Measurements from ENCODE around the gene PTPRN2. TPM values are rescaled to one million over a fixed set of nuclear protein-coding genes. Genes with fewer than 3 reads are reported as not detected.

PTPRN2 gene
- total and polyA plus RNA-seq, 9 of the 15 experiments (the other 6 are each of a cell fraction or from before 2014, with no cell fraction given), result not detected

DNA sequence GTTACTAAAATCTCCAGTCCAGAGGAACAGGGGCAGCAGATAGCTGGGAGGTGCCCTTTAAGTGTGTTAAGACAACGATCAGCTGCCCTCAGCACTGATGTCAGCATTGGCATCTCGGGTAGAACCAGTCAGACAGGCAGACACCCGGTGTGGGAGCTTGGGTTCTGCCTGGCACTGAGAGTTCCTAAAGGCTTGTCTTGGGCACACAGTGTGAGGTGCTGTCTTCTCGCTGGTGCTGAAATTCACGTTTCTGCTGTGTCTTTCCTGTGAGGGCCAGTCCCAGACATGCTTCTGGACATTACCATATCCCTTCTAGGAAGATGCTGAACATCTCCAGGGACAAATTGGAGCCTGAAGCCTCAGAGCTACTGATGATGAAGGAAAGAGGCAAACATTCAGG, 1094.6 kb downstream of the PTPRN2 start:
- ChIA-PET POLR2A (interaction anchor here (0.8 kb wide), 1 partner anchor 29 kb away, joined by 3 read pairs; no protein-coding TSS in a partner anchor), CTCF (ENCODE audit: low intra/inter-chr PET ratio) (no interaction called here)
- intact Hi-C loops (cut with micrococcal nuclease) (no loop called here), in situ Hi-C loops (cut with MboI) (no loop called here)
- H3K27ac ChIP-seq (ENCODE audit: extremely low read depth, low read depth, low read length), result no peak overlapping the region
- BruUV-seq (replicated peaks), result no TSS peak
- TF ChIP-seq, protein P1, sequence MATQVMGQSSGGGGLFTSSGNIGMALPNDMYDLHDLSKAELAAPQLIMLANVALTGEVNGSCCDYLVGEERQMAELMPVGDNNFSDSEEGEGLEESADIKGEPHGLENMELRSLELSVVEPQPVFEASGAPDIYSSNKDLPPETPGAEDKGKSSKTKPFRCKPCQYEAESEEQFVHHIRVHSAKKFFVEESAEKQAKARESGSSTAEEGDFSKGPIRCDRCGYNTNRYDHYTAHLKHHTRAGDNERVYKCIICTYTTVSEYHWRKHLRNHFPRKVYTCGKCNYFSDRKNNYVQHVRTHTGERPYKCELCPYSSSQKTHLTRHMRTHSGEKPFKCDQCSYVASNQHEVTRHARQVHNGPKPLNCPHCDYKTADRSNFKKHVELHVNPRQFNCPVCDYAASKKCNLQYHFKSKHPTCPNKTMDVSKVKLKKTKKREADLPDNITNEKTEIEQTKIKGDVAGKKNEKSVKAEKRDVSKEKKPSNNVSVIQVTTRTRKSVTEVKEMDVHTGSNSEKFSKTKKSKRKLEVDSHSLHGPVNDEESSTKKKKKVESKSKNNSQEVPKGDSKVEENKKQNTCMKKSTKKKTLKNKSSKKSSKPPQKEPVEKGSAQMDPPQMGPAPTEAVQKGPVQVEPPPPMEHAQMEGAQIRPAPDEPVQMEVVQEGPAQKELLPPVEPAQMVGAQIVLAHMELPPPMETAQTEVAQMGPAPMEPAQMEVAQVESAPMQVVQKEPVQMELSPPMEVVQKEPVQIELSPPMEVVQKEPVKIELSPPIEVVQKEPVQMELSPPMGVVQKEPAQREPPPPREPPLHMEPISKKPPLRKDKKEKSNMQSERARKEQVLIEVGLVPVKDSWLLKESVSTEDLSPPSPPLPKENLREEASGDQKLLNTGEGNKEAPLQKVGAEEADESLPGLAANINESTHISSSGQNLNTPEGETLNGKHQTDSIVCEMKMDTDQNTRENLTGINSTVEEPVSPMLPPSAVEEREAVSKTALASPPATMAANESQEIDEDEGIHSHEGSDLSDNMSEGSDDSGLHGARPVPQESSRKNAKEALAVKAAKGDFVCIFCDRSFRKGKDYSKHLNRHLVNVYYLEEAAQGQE (IDR thresholded peaks at IDR 0.05; ENCODE audit: borderline replicate concordance), result peak; percentile 77
- TF ChIP-seq, protein P1 (CRISPR knock-in tag; IDR thresholded peaks at IDR 0.05; ENCODE audit: low read depth), result no peak
- TF ChIP-seq EHMT2 (IDR thresholded peaks at IDR 0.05), result peak; percentile 53; the same call in 1 of the 2 replicates
- no peak for TF ChIP-seq MIER1 (IDR thresholded peaks at IDR 0.05; ENCODE audit: low read depth)
- H4K20me1 ChIP-seq (replicated peaks; ENCODE audit: control insufficient read depth, insufficient read depth, low read length), result no peaks in the 10 kb centered on the region
- no peaks in the 10 kb centered on the region for H3K9me3 ChIP-seq (replicated peaks; ENCODE audit: control insufficient read depth, insufficient read depth, low read depth, low read length)
- no peak for DNase-seq (ENCODE audit: extremely low read depth in 1 of 4, low spot score in 3 of 4)
- H3K4me3 ChIP-seq, result no peak overlapping the region
- H3K9ac ChIP-seq (ENCODE audit: insufficient read depth in 1 of 2, low read depth in 2 of 2, low read length in 2 of 2), result no peak overlapping the region
- H3K27me3 ChIP-seq (ENCODE audit: control insufficient read depth in 2 of 2, insufficient read depth in 2 of 2, low read length in 2 of 2), result peaks cover 26 to 55% of the 10 kb centered on the region in 2 experiments
- H3K9me1 ChIP-seq (ENCODE audit: control insufficient read depth, insufficient read depth, low read length), result no peaks in the 10 kb centered on the region
- no peaks in the 10 kb centered on the region for H3K36me3 ChIP-seq (ENCODE audit: control insufficient read depth, insufficient read depth, low read length)
- H3K4me1 ChIP-seq (replicated peaks in 1 of 2; ENCODE audit: control insufficient read depth in 2 of 2, insufficient read depth in 2 of 2, low read length in 2 of 2), result peaks cover 0 to 3% of the 10 kb centered on the region in 2 experiments; a peak in 3 of 5 replicates
- no peak for ATAC-seq
- no peak overlapping the region for H2AFZ ChIP-seq (ENCODE audit: low read depth, low read length)
- FAIRE-seq, result no peak
- no peaks in the 10 kb centered on the region for H3K79me2 ChIP-seq (ENCODE audit: control insufficient read depth, insufficient read depth, low read length)
- no peak overlapping the region for H3K4me2 ChIP-seq (ENCODE audit: insufficient read depth, low read length)
- WGBS (ENCODE audit: insufficient coverage, low coverage, missing lambda C conversion rate), result 0% methylated on average over 5 of the region's 5 CpGs
